Effector memory CD8-positive, alpha-beta T cell (primary cell): ENCODE data around the gene IL1RAPL2.

Experiments used
- ATAC-seq: fragments of 150-1000 bp; cut with Tn5 transposase; replicated peaks from 2 replicates; pipeline ENCODE4 v1.10.0; 2021; ENCODE audit warnings: mild to moderate bottlenecking, moderate library complexity
- DNase-seq, 3 experiments: peaks; one replicate each; pipeline ENCODE4 v3.0.0; 2021
- H3K27ac Mint-ChIP-seq, 2 donors: one replicate each; pipeline ENCODE4 v1.8.0; 2022; ENCODE audit warnings: mild to moderate bottlenecking in 2 of 2, mixed read lengths in 2 of 2, moderate library complexity in 2 of 2
- H3K27me3 Mint-ChIP-seq, 2 donors: one replicate each; pipeline ENCODE4 v1.8.0; 2022; ENCODE audit warnings: mixed read lengths in 2 of 2
- H3K36me3 Mint-ChIP-seq: one replicate; pipeline ENCODE4 v1.8.0; 2022; ENCODE audit warnings: mild to moderate bottlenecking, moderate library complexity, mixed read lengths; ENCODE audit not compliant: insufficient read depth
- H3K4me1 Mint-ChIP-seq, 2 donors: one replicate each; pipeline ENCODE4 v1.8.0; 2022; ENCODE audit warnings: low read depth in 2 of 2, mixed read lengths in 2 of 2
- H3K4me3 Mint-ChIP-seq, 2 donors: one replicate each; pipeline ENCODE4 v1.8.0; 2022; ENCODE audit warnings: mild to moderate bottlenecking in 2 of 2, mixed read lengths in 2 of 2, moderate library complexity in 2 of 2
- H3K9me3 Mint-ChIP-seq, 2 donors: one replicate each; pipeline ENCODE4 v1.8.0; 2022; ENCODE audit warnings: mixed read lengths in 2 of 2

Gene IL1RAPL2

DNA sequence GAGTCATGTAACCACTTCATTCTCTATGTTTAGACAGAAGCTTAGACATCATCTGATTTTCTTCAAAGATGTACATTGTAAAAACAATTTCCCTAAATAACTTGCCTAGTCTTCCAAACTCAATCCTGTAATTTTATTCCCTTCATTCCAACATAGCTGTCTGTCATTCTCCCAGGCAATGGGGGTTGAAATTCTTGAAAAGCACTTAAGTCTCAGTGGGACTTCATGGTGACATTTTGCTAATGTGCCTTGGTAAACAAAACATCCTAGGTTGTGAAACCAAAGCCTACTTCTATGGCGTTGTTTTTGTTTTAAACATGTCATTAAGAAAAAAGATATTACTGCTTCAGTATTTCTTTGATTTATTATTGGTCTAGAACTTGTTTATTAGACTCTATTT lies 1134.3 kb downstream of the IL1RAPL2 start:
- H3K27me3 Mint-ChIP-seq: no peaks in the 10 kb centered on the region
- no peak overlapping the region for H3K4me3 Mint-ChIP-seq
- H3K9me3 Mint-ChIP-seq: peaks cover 0 to 1% of the 10 kb centered on the region in 2 donors
- no peak for ATAC-seq
- H3K27ac Mint-ChIP-seq: no peak overlapping the region
- H3K4me1 Mint-ChIP-seq: no peaks in the 10 kb centered on the region
- no peaks in the 10 kb centered on the region for H3K36me3 Mint-ChIP-seq
- no peak for DNase-seq

DNA sequence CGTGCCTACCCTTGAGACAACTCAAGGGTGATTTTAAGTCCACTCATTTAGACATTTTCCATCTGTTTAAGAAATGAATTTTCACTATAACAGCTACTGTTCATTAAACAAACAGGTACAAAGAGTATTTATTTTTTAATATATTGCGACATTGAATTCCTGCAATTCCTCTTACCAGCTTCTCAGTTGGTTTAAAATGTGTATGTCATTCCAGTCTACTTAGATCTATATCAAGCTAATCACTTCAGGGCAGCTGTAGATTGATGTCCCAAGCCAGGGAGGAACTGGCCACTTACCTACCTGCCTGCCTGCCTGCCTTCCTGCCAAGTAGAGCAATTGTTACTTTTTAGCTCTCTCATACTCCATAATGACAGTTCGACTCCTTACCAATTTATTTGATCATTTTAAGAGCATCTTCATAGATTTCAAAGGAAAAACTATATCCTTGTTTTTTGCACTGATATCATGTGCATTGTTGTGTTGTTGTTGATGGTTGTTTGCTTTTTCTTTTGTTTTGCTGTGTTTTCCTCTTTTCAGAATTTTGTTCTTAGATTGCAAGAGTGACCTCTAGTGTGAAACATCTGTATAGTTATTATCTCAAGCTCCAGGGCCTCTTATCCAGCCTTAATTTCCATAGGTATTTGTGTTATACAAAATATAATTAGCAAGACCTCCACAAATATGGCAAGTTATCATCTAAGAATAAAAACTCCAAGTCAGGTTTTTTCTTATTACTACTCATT lies 1135.5 kb downstream of the IL1RAPL2 start:
- H3K4me1 Mint-ChIP-seq: no peaks in the 10 kb centered on the region
- ATAC-seq (no peak), DNase-seq (no peak)
- H3K27me3 Mint-ChIP-seq: no peaks in the 10 kb centered on the region
- H3K9me3 Mint-ChIP-seq: no peaks in the 10 kb centered on the region
- H3K36me3 Mint-ChIP-seq: no peaks in the 10 kb centered on the region
- no peak overlapping the region for H3K4me3 Mint-ChIP-seq
- no peak overlapping the region for H3K27ac Mint-ChIP-seq

DNA sequence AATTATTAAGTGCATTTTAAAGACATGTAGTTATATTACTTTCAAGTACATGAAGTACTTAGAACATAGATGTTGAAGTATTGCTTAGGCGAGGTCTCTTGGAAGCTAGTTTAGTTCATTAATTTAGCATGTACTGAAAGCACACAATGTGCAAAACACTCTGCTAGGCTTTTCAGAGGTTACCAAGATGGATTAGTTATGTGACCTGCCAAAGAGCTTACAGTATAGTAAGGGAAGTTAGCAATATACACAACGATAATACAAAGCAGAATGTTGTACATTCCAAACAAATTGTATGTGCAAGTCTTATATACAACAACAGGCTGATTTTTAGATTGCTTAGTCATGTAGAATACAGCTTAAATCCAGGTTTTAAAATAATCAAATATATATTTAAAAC lies 1137.9 kb downstream of the IL1RAPL2 start:
- DNase-seq: no peak
- H3K27ac Mint-ChIP-seq: no peak overlapping the region
- no peaks in the 10 kb centered on the region for H3K27me3 Mint-ChIP-seq
- ATAC-seq: no peak
- H3K4me3 Mint-ChIP-seq: no peak overlapping the region
- no peaks in the 10 kb centered on the region for H3K4me1 Mint-ChIP-seq
- H3K9me3 Mint-ChIP-seq: no peaks in the 10 kb centered on the region
- no peaks in the 10 kb centered on the region for H3K36me3 Mint-ChIP-seq

DNA sequence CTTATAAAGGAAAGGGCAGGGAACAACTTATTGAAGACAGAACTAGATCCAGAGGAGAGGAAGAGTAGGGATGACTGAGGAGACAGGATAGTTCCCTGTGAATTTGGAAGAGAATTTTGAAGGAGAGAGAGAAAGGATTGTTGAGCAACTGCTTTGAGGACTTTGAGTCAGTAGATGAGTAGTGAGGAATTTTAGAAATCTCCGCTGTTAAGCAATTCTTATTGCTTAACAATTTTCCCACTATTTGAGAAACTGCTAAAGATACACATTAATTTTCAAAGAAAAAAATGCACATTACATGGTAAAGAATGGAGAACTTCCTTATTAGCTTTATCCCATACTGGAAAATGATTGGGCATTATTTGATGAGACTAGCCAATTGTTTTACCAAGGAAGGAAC lies 1140.0 kb downstream of the IL1RAPL2 start:
- Mint-ChIP-seq H3K9me3 (peaks cover 0 to 2% of the 10 kb centered on the region in 2 donors), H3K4me3 (no peak overlapping the region), H3K4me1 (no peaks in the 10 kb centered on the region), H3K36me3 (no peaks in the 10 kb centered on the region), H3K27me3 (no peaks in the 10 kb centered on the region), H3K27ac (no peak overlapping the region)
- no peak for ATAC-seq
- DNase-seq: no peak

DNA sequence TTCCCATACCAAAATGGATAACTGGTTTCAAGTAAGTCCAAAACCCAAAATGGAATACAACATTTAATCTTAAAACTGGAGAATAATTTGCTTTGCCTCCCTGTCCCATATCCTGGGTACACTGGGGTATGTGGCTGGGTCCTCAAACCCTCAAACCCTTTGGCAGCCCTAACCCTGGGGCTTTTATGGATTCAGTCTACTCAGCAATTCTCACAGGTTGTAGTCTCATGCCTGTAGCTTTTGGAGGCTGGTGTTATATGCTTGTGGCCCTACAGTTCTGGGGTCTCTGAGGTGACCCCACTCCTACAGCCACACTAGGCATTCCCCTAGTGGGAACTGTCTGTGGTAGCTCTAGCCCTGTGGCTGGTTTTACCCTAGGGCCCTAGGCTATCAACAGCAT lies 1145.8 kb downstream of the IL1RAPL2 start:
- H3K4me3 Mint-ChIP-seq: no peak overlapping the region
- no peaks in the 10 kb centered on the region for H3K4me1 Mint-ChIP-seq
- H3K9me3 Mint-ChIP-seq: peaks cover 2 to 9% of the 10 kb centered on the region in 2 donors
- no peak overlapping the region for H3K27ac Mint-ChIP-seq
- H3K36me3 Mint-ChIP-seq: no peaks in the 10 kb centered on the region
- no peak for ATAC-seq
- no peak for DNase-seq
- H3K27me3 Mint-ChIP-seq: no peaks in the 10 kb centered on the region

DNA sequence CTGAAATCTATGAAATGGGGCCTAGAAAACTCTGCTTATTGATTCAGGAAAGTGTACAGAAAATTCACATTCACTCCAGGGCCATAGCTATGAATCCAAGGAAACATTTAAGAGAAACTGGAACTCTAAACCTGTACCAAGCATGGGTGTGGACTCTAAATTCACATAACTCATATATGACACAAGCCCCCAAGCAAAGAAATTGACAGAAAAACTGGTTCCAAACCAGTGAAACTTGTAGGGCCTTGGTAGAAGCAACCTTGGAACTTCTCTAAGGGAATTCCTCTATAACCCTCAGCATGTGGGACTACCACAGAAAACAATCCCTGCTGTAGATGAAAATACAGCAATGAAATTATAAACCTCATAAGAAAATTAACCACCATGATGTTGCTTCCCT lies 1149.7 kb downstream of the IL1RAPL2 start:
- ATAC-seq (no peak), DNase-seq (no peak)
- no peak overlapping the region for H3K4me3 Mint-ChIP-seq
- no peaks in the 10 kb centered on the region for H3K36me3 Mint-ChIP-seq
- H3K4me1 Mint-ChIP-seq: no peaks in the 10 kb centered on the region
- peaks cover 0 to 9% of the 10 kb centered on the region in 2 donors for H3K9me3 Mint-ChIP-seq
- no peaks in the 10 kb centered on the region for H3K27me3 Mint-ChIP-seq
- H3K27ac Mint-ChIP-seq: no peak overlapping the region

DNA sequence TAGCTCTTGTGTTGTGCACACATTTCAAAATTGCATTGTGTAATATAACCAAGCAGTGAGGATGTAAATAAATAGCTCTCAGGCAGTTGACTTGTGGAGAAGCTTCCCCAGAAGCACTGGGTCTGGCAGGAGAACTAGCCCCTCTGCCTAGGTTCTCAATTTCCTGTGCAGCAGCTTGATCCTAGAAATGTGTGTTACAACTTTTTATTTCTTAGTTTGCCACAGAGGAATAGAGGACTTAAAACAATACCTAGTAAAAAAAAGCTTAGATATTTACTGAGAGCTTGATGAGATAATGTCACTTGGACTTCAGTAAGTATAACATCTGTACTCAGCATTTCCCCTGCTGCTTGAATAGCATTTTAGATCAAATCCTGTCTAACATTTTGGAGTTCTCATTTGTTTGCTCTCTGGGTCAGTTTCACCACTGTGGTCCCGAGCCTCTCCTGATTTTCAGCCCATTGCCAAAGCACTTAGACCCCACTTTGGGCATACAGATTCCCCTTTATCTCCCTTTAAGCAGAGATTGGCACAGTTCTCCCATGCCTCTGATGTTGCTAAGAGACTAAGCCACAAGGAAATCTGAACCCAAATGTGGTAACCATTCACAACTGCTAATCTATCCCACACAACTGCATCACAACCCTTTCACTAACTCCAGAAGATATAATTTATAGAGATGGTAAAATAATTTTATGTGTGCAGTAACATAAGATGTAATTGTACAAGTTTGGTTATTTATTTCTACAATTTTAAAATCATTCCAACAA lies 1158.2 kb downstream of the IL1RAPL2 start:
- no peak overlapping the region for H3K27ac Mint-ChIP-seq
- DNase-seq (no peak), ATAC-seq (no peak)
- H3K27me3 Mint-ChIP-seq: no peaks in the 10 kb centered on the region
- no peaks in the 10 kb centered on the region for H3K9me3 Mint-ChIP-seq
- H3K36me3 Mint-ChIP-seq: no peaks in the 10 kb centered on the region
- no peak overlapping the region for H3K4me3 Mint-ChIP-seq
- no peaks in the 10 kb centered on the region for H3K4me1 Mint-ChIP-seq

DNA sequence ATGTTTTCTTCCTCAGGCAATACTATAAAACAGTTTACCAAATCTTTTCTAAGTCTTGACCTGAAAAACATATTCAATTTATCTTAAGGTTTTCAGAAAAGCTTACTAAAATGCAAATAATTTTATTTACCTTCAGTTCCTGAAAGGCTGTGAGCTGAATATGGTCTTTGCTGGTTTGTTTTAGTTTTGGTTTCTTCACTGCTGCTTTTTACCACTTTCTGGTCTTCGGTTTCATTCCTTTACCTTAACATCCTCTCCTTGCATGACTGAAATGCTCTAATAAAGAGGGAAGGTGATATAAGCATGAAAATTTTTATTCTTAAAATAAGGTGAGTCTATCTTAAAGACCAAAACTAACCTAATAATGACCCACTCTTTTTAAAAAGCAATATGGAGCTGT lies 1159.2 kb downstream of the IL1RAPL2 start:
- no peaks in the 10 kb centered on the region for H3K36me3 Mint-ChIP-seq
- no peak overlapping the region for H3K27ac Mint-ChIP-seq
- no peak for ATAC-seq
- no peak overlapping the region for H3K4me3 Mint-ChIP-seq
- no peaks in the 10 kb centered on the region for H3K9me3 Mint-ChIP-seq
- no peaks in the 10 kb centered on the region for H3K4me1 Mint-ChIP-seq
- DNase-seq: no peak
- H3K27me3 Mint-ChIP-seq: no peaks in the 10 kb centered on the region

DNA sequence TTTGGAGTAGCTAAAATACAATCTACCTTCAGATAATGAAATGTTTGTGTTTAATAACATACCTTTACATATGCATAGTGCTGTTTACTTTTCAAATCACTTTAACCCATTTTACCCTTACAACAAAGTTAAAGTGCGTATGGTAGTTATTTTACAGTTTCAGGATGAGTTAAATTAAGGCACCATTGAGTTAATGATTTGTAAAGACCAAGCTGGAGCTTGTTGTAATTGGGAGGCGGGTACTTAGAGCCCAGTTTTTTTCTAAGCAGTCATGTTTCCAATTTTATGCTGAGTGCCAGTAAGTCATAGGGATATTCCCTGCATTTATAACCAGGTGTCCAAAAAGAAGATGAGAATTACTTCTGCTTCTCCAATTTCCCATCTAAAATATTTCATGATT lies 1172.2 kb downstream of the IL1RAPL2 start:
- ATAC-seq (no peak), DNase-seq (no peak)
- no peak overlapping the region for H3K4me3 Mint-ChIP-seq
- H3K9me3 Mint-ChIP-seq: peaks cover 2 to 6% of the 10 kb centered on the region in 2 donors
- H3K27ac Mint-ChIP-seq: no peak overlapping the region
- no peaks in the 10 kb centered on the region for H3K36me3 Mint-ChIP-seq
- H3K27me3 Mint-ChIP-seq: no peaks in the 10 kb centered on the region
- no peaks in the 10 kb centered on the region for H3K4me1 Mint-ChIP-seq

DNA sequence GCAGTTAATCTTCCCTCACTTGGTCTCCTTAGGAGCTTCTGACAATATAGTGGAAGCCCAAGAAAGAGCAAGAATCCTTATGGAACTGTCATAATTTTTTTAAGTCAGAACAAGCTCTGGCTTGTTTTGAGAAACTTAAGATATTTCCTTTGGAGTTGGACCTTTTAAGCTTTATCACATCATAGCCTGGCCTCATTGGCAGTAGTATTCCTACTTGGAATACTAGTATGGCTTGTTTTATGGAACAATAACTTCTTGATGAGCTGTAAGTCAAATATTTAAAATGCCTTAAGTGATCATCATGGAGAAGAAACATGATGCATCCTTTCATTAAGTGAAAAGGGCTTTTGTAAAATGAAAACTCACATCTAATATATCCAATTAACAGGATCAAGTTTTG lies 1178.3 kb downstream of the IL1RAPL2 start:
- no peak for ATAC-seq
- no peaks in the 10 kb centered on the region for H3K36me3 Mint-ChIP-seq
- H3K27ac Mint-ChIP-seq: no peak overlapping the region
- no peak for DNase-seq
- no peaks in the 10 kb centered on the region for H3K4me1 Mint-ChIP-seq
- no peak overlapping the region for H3K4me3 Mint-ChIP-seq
- peaks cover 2 to 7% of the 10 kb centered on the region in 2 donors for H3K9me3 Mint-ChIP-seq
- H3K27me3 Mint-ChIP-seq: no peaks in the 10 kb centered on the region

DNA sequence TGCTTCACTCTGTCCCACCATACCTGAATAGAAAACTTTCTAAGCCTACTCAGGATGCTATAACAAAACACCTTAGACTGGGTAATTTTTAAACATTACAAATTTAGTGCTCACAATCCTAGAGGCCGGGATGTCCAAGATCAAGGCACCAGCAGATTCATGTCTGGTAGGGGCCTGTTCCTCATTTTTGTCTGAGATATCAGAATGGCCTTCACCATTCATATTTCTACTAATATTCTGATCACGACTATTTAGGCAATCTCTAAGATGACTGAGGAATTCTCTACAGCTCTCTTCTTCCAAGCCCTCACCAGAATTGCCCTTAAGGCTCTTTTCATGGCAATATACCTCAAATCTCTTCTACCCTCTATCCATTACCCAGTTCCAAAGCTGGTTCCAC lies 1178.9 kb downstream of the IL1RAPL2 start:
- H3K36me3 Mint-ChIP-seq: no peaks in the 10 kb centered on the region
- no peak for DNase-seq
- no peaks in the 10 kb centered on the region for H3K4me1 Mint-ChIP-seq
- no peak for ATAC-seq
- H3K4me3 Mint-ChIP-seq: no peak overlapping the region
- peaks cover 2 to 7% of the 10 kb centered on the region in 2 donors for H3K9me3 Mint-ChIP-seq
- H3K27me3 Mint-ChIP-seq: no peaks in the 10 kb centered on the region
- H3K27ac Mint-ChIP-seq: no peak overlapping the region

DNA sequence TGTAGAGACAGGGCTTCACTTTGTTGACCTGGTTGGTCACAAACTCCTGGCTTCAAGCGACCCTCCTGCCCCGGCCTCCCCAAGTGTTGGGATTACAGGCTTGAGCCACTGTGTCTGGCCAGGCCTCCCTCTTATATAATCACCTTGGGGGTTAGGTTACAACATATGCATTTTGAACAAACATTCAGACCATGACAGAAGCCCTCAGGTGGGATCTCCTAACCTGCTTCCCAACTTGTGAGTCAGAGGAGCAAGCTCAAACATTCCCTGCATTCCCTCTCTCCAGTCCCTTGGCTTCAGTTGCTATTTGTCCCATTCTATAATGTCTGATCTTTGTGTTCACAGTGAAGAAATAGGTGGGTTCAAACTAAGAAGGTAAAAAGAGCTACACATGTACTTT lies 1179.9 kb downstream of the IL1RAPL2 start:
- Mint-ChIP-seq H3K36me3 (no peaks in the 10 kb centered on the region), H3K27ac (no peak overlapping the region), H3K4me3 (no peak overlapping the region), H3K27me3 (no peaks in the 10 kb centered on the region), H3K4me1 (no peaks in the 10 kb centered on the region), H3K9me3 (peaks cover 2 to 7% of the 10 kb centered on the region in 2 donors)
- ATAC-seq (no peak), DNase-seq (no peak)

DNA sequence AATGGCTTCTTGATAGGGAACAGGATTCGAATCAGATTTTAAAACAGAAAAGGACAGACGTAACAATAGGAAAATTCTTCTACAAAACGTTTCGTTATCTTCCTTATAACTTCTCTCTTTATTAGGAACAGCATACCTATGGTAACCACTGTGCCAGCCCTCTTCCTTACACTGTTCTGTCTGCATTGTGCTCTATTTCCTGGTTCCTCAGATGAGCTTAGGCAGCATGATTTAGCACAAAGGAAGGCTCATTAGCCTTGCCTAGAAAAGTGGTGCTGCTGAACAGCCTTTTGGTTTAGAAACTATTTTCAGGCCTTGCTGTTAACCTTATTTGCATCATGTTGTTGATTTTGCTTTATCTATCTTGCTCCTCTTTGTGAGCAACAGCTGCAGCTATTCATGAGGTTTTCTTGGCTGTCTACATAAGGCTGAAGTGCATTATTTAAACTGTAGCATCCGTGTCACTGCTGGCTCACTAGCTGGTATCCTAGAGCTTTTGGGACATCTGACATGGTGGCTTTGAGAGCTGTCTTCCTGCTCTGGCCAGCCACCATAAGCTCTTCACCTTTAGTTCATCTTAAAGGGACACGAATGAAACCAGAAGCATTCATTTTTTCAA lies 1186.4 kb downstream of the IL1RAPL2 start:
- no peaks in the 10 kb centered on the region for H3K36me3 Mint-ChIP-seq
- ATAC-seq: no peak
- H3K27ac Mint-ChIP-seq: no peak overlapping the region
- no peak for DNase-seq
- H3K27me3 Mint-ChIP-seq: no peaks in the 10 kb centered on the region
- no peaks in the 10 kb centered on the region for H3K4me1 Mint-ChIP-seq
- H3K4me3 Mint-ChIP-seq: no peak overlapping the region
- H3K9me3 Mint-ChIP-seq: peaks cover 0 to 6% of the 10 kb centered on the region in 2 donors

DNA sequence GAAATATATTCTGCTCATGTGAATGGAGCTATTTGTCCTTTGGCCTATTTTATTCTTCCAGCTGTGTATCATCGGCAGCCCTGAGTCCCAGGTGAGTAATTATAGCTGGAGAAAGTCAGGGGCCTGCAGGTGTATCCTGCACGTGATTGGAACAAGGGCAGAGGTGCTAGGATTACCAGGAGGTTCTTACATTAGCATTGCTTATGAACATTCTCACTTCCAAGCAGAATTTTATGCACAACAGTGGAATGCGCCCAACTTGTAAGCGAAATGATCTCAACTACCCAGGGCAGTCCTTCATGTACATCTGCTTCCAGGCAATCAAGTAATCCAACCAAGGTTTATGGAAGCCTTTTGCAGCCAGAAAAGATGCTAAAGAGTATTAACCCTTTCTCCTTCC lies 1187.4 kb downstream of the IL1RAPL2 start:
- Mint-ChIP-seq H3K36me3 (no peaks in the 10 kb centered on the region), H3K27me3 (no peaks in the 10 kb centered on the region), H3K4me3 (no peak overlapping the region), H3K27ac (no peak overlapping the region), H3K4me1 (no peaks in the 10 kb centered on the region), H3K9me3 (peaks cover 0 to 6% of the 10 kb centered on the region in 2 donors)
- no peak for DNase-seq
- ATAC-seq: no peak
